Memory B cell (primary cell): ENCODE results near the gene E2F4.
A peak's percentile ranks its signal among the peaks of the same experiment; 100 is the strongest.

ENCODE experiments used
- ATAC-seq: fragments of 150-1000 bp; cut with Tn5 transposase; 2 replicates; pipeline ENCODE4 v1.10.0; 2021; ENCODE audit warnings: low read depth, mild to moderate bottlenecking, moderate library complexity
- DNase-seq, 2 donors: peaks; one replicate each; pipeline ENCODE4 v3.0.0; 2022; ENCODE audit warnings: low spot score in 2 of 2
- H3K27ac Mint-ChIP-seq: one replicate; pipeline ENCODE4 v1.8.0; 2022; ENCODE audit warnings: mild to moderate bottlenecking, moderate library complexity, mixed read lengths
- H3K27me3 Mint-ChIP-seq: one replicate; pipeline ENCODE4 v1.8.0; 2022; ENCODE audit warnings: mixed read lengths
- H3K36me3 Mint-ChIP-seq: one replicate; pipeline ENCODE4 v1.8.0; 2022; ENCODE audit warnings: mild to moderate bottlenecking, mixed read lengths
- H3K4me1 Mint-ChIP-seq: one replicate; pipeline ENCODE4 v1.8.0; 2022; ENCODE audit warnings: mixed read lengths
- H3K4me3 Mint-ChIP-seq: one replicate; pipeline ENCODE4 v1.8.0; 2022; ENCODE audit warnings: mild to moderate bottlenecking, moderate library complexity, mixed read lengths
- H3K9me3 Mint-ChIP-seq: one replicate; pipeline ENCODE4 v1.8.0; 2022; ENCODE audit warnings: mixed read lengths

E2F4 gene

GRCh38 chr16:67242138-67242730 is 50.3 kb downstream of the E2F4 start:
- Mint-ChIP-seq H3K27me3 (no peaks in the 10 kb centered on the region), H3K9me3 (no peaks in the 10 kb centered on the region), H3K36me3 (peaks cover 12% of the 10 kb centered on the region), H3K27ac (no peak overlapping the region), H3K4me3 (no peak overlapping the region), H3K4me1 (peaks cover 18% of the 10 kb centered on the region)
- ATAC-seq (no peak), DNase-seq (no peak)

- Mint-ChIP-seq H3K4me1 (peaks cover 27% of the 10 kb centered on the region), H3K9me3 (no peaks in the 10 kb centered on the region), H3K36me3 (peaks cover 2% of the 10 kb centered on the region), H3K4me3 (no peak overlapping the region), H3K27me3 (no peaks in the 10 kb centered on the region), H3K27ac (peak overlapping the region; percentile 53)
- no peak for ATAC-seq
- no peak for DNase-seq
These were observed 51.5 kb downstream of the E2F4 start for GRCh38 chr16:67243481-67243880.

DNA sequence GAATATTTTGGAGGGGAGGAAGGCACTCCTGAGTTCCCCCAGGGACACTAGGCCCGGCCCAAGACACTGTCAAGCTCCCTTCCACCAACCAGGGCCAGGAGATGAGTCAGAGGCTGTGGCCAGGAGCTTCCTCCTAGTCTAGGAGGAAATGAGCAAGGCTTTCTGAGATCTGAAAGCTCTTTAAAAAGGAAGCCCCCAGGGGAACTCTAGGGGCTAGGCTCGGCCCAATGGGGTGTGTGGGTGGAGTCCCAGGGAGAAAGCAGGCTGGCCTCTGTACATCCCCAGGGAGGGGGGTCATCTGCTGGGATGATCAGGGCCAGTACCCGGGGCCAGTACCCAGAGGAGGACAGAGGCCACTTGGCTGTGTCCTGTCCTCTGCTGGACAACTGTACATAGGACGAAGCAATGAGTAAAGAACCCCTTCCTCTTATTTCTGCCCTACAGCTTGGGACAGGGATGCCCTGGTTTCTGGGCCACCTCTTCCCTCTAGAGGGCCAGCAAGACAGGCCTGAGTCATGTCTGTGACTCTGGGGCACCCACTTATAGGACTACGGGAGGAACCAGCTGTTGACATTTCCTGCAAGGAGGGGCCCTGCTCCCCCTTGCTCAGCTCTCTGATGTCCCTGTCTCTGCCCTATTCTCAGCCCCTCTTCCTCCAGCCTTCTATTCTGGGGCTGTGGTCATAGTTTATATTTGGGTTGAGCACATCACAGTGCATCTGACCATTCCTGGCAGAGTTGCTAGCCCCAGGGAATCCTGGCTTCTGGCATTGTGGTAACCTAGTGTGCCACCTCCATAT is 52.6 kb downstream of the E2F4 start:
- H3K27ac Mint-ChIP-seq, result peak overlapping the region; percentile 53
- ATAC-seq, result peak; percentile 72
- peak overlapping the region; percentile 72 for H3K4me3 Mint-ChIP-seq
- H3K4me1 Mint-ChIP-seq, result peaks cover 31% of the 10 kb centered on the region
- H3K9me3 Mint-ChIP-seq, result no peaks in the 10 kb centered on the region
- peak; percentile 63 to 68 for DNase-seq
- H3K27me3 Mint-ChIP-seq, result peaks cover 3% of the 10 kb centered on the region
- no peaks in the 10 kb centered on the region for H3K36me3 Mint-ChIP-seq

GRCh38 chr16:67245186-67245585 is 53.2 kb downstream of the E2F4 start:
- Mint-ChIP-seq H3K9me3 (no peaks in the 10 kb centered on the region), H3K4me3 (peak overlapping the region; percentile 72), H3K27ac (peak overlapping the region; percentile 53), H3K36me3 (no peaks in the 10 kb centered on the region), H3K27me3 (peaks cover 8% of the 10 kb centered on the region), H3K4me1 (peaks cover 34% of the 10 kb centered on the region)
- DNase-seq (no peak), ATAC-seq (no peak)

GRCh38 chr16:67245674-67246080 is 53.7 kb downstream of the E2F4 start:
- Mint-ChIP-seq H3K4me3 (peak overlapping the region; percentile 81), H3K36me3 (no peaks in the 10 kb centered on the region), H3K4me1 (peaks cover 35% of the 10 kb centered on the region), H3K27ac (no peak overlapping the region), H3K27me3 (peaks cover 9% of the 10 kb centered on the region), H3K9me3 (no peaks in the 10 kb centered on the region)
- DNase-seq (no peak), ATAC-seq (no peak)

DNA sequence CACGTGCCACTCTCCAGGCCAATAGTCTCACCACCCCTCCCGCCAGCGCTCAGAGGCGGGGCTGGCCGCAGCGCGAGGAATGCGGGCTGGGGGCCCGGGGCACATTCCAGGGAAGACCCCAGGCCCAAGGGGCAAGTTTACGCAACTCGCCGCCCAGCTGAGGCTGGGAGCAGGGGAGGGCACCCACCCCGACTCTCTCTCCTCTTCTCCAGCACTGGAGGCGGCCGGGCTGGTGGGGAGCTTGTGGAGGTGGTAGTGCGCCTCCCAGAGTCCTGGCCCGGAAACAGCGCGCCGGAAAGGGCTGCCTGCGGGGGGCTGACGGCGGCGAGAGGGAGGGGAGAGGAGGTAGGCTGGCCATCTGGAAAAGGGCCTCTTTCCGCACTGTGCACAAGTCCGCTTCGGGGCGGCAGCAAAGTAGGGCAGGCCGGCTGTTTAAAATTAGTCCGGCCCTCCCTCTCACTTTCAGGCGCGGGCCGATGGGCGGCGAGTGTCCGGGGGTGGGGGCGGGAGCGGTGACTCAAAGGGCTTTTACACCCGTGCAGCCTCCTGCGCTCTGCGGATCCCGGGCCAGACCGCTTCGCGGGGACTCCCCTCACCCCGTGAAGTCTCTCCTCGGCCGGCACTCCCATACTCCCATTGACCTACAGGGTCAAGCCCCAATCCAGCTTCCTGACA is 54.3 kb downstream of the E2F4 start:
- H3K4me1 Mint-ChIP-seq, result peaks cover 35% of the 10 kb centered on the region
- ATAC-seq, result no peak
- H3K9me3 Mint-ChIP-seq, result no peaks in the 10 kb centered on the region
- H3K4me3 Mint-ChIP-seq, result peak overlapping the region; percentile 81
- no peaks in the 10 kb centered on the region for H3K36me3 Mint-ChIP-seq
- peaks cover 9% of the 10 kb centered on the region for H3K27me3 Mint-ChIP-seq
- no peak overlapping the region for H3K27ac Mint-ChIP-seq
- DNase-seq, result peak; percentile 21 to 53

DNA sequence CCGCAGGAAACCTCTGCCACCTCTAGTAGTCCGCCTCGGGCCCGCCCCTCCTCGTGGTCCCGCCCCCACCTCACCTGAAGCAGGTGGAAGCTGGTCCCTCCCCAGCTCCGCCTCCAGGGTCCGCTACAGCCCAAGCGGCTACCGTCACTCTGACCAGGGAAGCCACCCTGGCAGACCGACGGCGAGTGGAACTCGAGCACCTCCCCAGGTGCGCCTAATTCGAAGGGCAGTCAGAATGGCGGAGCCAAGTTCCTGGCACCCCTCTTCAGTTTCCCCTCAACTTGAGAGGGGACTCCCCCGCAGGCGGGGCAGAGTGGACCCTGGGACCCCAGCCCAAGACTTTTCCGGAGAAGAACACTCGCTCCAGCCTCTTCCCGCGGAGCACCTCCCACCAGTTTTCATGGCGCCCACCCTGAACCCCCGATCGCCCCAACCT is 54.8 kb downstream of the E2F4 start:
- peak; percentile 2 for ATAC-seq
- Mint-ChIP-seq H3K4me1 (peaks cover 35% of the 10 kb centered on the region), H3K27me3 (peaks cover 11% of the 10 kb centered on the region), H3K9me3 (no peaks in the 10 kb centered on the region), H3K27ac (peak overlapping the region; percentile 25), H3K36me3 (no peaks in the 10 kb centered on the region), H3K4me3 (peak overlapping the region; percentile 81)
- DNase-seq, result peak in 1 of 2 donors; percentile 21

DNA sequence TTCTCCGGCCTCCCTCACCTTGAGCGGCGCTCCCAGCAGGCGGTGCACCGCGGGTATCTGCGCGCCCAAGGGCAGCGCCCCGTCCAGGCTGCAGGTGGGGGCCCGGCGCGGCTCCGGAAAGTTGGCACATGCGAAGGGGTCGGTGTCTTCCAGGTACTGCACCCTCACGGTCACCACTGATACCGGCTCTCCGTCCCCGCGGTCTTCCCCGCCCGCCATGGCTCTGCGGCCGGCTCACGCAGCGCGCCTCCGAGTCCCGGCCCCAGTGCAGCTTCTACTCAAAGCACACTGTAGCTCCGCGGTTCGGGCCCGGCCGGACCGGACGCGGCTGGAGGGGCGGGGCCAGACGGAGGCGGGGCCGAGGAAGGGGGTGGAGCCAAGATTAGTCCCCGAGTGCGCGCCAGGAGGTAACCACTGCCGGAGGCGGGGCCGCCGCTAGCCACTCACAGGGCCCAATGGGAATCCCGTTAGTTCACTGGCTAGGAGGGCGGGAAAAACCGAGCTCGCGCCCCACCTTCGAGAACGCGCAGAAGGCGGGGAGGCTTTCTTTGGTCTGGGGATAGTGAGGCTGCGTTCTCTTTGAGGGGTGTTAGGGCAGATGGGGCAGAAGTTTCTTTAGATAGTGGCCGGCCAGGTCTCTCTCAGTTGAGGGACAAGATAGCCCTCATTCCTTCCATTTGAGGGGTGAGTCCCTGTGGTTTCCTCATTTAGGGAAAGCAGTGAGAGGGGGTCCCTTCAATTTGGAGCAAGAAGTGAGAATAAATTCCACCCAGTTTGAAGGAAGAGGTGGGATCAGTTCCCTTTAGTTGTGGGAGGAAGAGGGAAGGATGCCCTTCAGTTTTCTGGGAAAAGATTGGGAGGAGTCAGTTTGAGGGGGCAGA is 55.5 kb downstream of the E2F4 start, which contains the start of gene FHOD1:
Gene FHOD1, minus strand, starts transcription at position 290 of the 881 bp plus-strand sequence. Its CDS starts 71 bp downstream, at position 219.
- peak within 1 kb of the TSS; percentile 68 for H3K27ac Mint-ChIP-seq
- H3K4me1 Mint-ChIP-seq, result peaks cover 35% of the 10 kb centered on the region

DNA sequence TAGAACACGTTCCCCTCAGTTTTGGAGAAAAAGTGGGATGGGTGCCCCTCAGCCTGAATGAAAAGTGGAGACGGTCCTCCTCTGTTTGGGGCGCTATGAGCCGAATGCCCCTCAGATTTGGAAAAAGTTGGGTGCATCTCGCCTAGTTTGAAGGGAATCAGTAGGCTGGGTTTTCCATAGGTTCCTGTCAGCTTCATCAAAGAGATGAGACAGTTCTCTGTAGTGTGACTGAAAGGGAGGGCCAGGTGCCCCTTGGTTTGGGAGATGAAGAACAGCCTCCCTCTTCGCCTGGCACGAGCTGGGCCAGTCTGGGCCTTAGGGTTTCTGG is 56.1 kb downstream of the E2F4 start:
- peaks cover 11% of the 10 kb centered on the region for H3K27me3 Mint-ChIP-seq
- peak overlapping the region; percentile 68 for H3K27ac Mint-ChIP-seq
- peak overlapping the region; percentile 81 for H3K4me3 Mint-ChIP-seq
- H3K4me1 Mint-ChIP-seq, result peaks cover 33% of the 10 kb centered on the region
- DNase-seq (peak in 1 of 2 donors; percentile 40), ATAC-seq (no peak)
- H3K9me3 Mint-ChIP-seq, result no peaks in the 10 kb centered on the region
- H3K36me3 Mint-ChIP-seq, result no peaks in the 10 kb centered on the region

More for the DNA sequence above, 55.5 kb downstream of the E2F4 start, which contains the start of gene FHOD1:
- Mint-ChIP-seq H3K9me3 (no peaks in the 10 kb centered on the region), H3K4me3 (peak within 1 kb of the TSS; percentile 81), H3K27me3 (peaks cover 11% of the 10 kb centered on the region), H3K36me3 (no peaks in the 10 kb centered on the region)
- DNase-seq (peak; percentile 98 to 100), ATAC-seq (peak; percentile 73)
